Omental fat pad (tissue), 4 donors: ENCODE results near the gene CMTM6. TPM values are rescaled to one million over a fixed set of nuclear protein-coding genes. Genes with fewer than 3 reads are reported as not detected.
"Not testable (repeated sequence)": the region's sequence is repeated elsewhere in the genome, so short reads cannot be mapped to it uniquely, and the experiment has no call there.

Experiments used
- ATAC-seq: fragments of 150-250 bp; one replicate; pipeline ENCODE4 v1.9.1; 2016; ENCODE audit warnings: mild to moderate bottlenecking, moderate library complexity; ENCODE audit not compliant: low FRiP score
- DNase-seq: peaks from one replicate; pipeline ENCODE4 v3.0.0-alpha.2; 2019; ENCODE audit warnings: low spot score
- total RNA-seq, 4 donors: library from RNA; depleted of rRNA; stranded (reverse); fragments of >200 nt; gene quantifications; one replicate each; pipeline ENCODE4 v1.1.0, GENCODE V29; 2016
- TF ChIP-seq, protein P1 (sequence below), 3 donors: fragments of 450-650 bp; IDR thresholded peaks; one replicate each; pipeline ENCODE4 v1.5.1; 2016 to 2017; ENCODE audit warnings: antibody characterized with exemption in 3 of 3, mild to moderate bottlenecking in 3 of 3, moderate library complexity in 2 of 3

Gene CMTM6
- total RNA-seq, 4 donors from 2014 or later, result 49.2 to 73.3 (median 61.4) TPM

DNA sequence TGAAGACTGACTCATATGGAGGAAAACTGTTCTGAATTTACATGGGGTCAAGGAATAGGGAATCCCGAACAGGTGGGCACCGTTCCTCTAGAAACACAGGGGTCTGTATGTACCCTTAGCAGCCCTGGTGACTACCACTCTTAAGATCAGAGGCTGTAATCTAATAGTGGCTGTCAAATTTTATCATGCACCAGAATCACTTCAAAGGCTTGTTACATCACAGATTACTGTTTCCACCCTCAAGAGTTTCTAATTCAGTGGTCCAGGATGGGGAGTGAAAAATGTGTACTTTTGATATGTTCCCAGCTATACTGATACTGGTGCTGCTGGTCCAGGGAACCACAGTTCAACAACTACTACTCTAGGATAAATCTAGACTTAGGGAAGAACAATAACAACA, 40.2 kb upstream of the CMTM6 start:
- TF ChIP-seq, protein P1, sequence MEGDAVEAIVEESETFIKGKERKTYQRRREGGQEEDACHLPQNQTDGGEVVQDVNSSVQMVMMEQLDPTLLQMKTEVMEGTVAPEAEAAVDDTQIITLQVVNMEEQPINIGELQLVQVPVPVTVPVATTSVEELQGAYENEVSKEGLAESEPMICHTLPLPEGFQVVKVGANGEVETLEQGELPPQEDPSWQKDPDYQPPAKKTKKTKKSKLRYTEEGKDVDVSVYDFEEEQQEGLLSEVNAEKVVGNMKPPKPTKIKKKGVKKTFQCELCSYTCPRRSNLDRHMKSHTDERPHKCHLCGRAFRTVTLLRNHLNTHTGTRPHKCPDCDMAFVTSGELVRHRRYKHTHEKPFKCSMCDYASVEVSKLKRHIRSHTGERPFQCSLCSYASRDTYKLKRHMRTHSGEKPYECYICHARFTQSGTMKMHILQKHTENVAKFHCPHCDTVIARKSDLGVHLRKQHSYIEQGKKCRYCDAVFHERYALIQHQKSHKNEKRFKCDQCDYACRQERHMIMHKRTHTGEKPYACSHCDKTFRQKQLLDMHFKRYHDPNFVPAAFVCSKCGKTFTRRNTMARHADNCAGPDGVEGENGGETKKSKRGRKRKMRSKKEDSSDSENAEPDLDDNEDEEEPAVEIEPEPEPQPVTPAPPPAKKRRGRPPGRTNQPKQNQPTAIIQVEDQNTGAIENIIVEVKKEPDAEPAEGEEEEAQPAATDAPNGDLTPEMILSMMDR (IDR thresholded peaks at IDR 0.05), result no peak
- ATAC-seq, result no peak
- DNase-seq, result no peak

DNA sequence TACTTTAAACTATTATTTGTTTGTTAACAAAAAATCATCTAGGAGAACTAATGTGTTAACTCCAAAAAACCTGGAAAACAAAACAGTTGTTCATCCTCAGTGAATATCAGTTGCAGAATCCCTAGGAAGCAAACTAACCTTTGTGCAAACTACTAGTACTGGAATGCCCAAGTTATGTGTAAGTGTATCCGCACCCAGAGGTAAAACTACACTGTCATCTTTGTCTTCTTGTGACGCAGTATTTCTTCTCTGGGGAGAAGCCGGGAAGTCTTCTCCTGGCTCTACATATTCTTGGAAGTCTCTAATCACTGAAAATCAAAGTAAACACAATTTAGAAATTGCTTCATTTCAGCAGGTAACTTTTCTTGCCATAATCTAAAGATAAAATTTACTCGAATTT, 38.2 kb upstream of the CMTM6 start:
- ATAC-seq (no peak), DNase-seq (no peak)
- TF ChIP-seq, protein P1 (IDR thresholded peaks at IDR 0.05), result no peak

DNA sequence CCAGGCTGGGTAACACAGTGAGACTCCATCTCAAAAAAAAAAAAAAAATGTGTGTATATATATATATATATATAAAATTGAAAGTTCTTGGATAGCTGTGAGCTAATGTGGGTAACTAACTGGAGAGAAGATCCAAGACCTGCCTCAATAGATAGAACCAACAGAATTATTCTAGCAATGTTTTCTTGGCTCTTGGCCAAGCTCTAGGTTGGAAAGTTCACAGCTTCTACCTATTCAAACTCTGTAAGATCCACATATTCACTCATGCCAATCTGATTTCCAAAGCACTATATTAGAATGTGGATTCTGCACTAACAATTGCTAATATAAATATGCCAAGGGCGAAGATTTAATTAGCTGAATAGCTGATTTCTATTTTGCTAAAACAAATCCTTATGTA, 29.8 kb upstream of the CMTM6 start:
- no peak for ATAC-seq
- TF ChIP-seq, protein P1 (IDR thresholded peaks at IDR 0.05), result no peak

DNA sequence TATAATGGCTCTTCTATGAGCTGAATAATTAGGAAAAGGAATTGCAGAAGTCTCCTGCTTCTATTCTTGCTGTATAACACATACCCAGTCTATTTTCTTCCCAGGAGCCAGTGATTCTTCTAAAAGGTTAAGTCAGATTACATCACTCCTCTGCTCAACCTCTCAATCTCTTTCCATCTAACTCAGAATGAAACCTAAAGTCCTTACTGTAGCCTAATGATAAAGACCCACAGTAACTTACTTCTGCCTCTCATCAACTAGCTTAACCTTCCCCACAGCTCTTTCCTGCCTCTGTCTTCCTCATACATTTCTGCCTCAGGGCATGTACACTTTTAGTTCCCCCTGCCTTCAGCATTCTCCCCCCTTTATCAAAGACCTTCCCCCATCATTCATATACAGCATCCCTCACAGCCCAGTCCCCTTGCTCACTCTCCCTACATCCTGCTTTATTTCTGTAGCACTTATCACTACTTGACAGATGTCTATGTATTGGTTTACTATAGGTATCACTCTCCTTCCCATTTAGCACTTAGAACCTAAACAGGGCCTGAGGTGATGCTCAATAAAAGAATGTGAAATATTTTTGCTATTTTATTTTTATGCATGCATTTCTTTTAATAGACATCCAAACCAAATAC, 28.5 kb upstream of the CMTM6 start:
- TF ChIP-seq, protein P1 (IDR thresholded peaks at IDR 0.05), result no peak

More for the DNA sequence above, 29.8 kb upstream of the CMTM6 start:
- no peak for DNase-seq

GRCh38 chr3:32525720-32526119, 23.1 kb upstream of the CMTM6 start:
- DNase-seq, result no peak
- no peak for ATAC-seq
- TF ChIP-seq, protein P1 (IDR thresholded peaks at IDR 0.05), result no peak

More for the DNA sequence above, 28.5 kb upstream of the CMTM6 start:
- DNase-seq, result no peak
- no peak for ATAC-seq

DNA sequence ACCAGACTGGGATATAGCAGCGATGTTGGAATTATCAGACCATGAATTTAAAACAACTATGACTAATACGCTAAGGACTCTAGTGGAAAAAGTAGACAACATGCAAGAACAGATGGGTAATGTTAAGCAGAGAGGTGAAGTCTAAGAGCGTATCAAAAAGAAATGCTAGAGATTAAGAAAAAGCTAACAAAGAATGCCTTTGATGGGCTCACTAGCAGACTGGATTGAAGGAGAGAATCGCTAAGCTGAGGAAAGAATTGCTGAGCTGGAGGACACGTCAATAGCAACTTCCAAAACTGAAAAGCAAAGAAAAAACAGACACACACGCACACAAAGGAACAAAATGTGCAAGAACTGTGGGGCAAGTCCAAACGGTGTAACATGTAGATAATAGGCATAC, 20.0 kb upstream of the CMTM6 start:
- TF ChIP-seq, protein P1 (IDR thresholded peaks at IDR 0.05), result no peak
- ATAC-seq, result no peak
- DNase-seq, result no peak

DNA sequence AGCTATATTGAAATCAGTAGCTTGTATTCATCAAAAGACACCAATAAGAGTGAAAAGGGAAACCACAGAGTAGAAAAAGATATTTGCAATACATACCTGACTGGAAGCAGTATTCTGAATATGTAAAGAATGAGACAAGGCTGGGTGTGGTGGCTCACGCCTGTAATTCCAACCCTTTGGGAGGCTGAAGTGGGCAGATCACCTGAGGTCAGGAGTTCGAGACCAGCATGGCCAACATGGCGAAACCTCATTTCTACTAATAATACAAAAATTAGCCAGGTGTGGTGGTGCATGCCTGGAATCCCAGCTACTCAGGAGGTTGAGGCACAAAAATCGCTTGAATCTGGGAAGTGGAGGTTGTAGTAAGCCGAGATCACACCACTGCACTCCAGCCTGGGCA, 16.3 kb upstream of the CMTM6 start:
- not testable (repeated sequence) for DNase-seq, ATAC-seq

GRCh38 chr3:32516751-32517150, 14.1 kb upstream of the CMTM6 start:
- not testable (repeated sequence) for DNase-seq, ATAC-seq
